Measurements from ENCODE around the gene ATP6V0B. TPM values are rescaled to one million over a fixed set of nuclear protein-coding genes. Genes with fewer than 3 reads are reported as not detected.

The ATP6V0B gene
- total and polyA plus RNA-seq, 2 of the 13 experiments (the other 11 are each of a cell fraction or from before 2014, with no cell fraction given): 157 to 161 TPM

DNA sequence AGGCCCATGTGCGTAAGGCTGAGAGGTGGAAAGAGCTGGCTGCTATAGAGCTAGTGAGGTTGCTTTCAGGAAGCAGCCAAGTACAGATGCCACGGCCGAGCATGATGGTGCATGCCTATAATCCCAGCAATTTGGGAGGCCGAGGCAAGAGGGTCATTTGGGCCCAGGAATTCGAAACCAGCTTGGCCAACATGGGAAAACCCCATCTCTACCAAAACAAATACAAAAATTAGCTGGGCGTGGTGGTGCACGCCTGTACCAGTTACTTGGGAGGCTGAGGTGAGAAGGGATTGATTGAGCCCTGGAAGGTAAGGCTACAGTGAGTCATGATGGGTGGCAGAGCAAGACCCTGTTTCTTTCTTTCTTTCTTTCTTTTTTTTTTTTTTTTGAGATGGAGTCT lies 19.3 kb downstream of the ATP6V0B start:
- POLR2A ChIA-PET: interaction anchor here (0.7 to 1.1 kb wide), 2 partner anchors 16 to 30 kb away, joined by 3 read pairs; no protein-coding TSS in a partner anchor

More for the DNA sequence above, 19.3 kb downstream of the ATP6V0B start:
- Histone ChIP-seq H3K79me2 (ENCODE audit: insufficient read depth, low read length) (no peaks in the 10 kb centered on the region), H3K9me3 (ENCODE audit: low read length) (no peaks in the 10 kb centered on the region), H3K4me2 (ENCODE audit: low read depth, low read length) (no peak overlapping the region), H3K9ac (ENCODE audit: insufficient read depth, low read depth, low read length) (no peak overlapping the region), H4K20me1 (ENCODE audit: insufficient read depth, low read length) (no peaks in the 10 kb centered on the region), H2AFZ (ENCODE audit: low read length) (no peak overlapping the region), H3K36me3 (replicated peaks in 1 of 2; ENCODE audit: control insufficient read depth in 1 of 2, insufficient read depth in 2 of 2, low read length in 2 of 2) (no peaks in the 10 kb centered on the region), H3K27me3 (ENCODE audit: control insufficient read depth in 1 of 2, insufficient read depth in 2 of 2, low read length in 2 of 2) (no peaks in the 10 kb centered on the region), H3K4me3 (replicated peaks in 1 of 3; ENCODE audit: insufficient read depth in 1 of 3, low read depth in 2 of 3, low read length in 3 of 3) (no peak overlapping the region), H3K27ac (ENCODE audit: extremely low read length, insufficient read depth, low read length) (no peak overlapping the region), H3K4me1 (ENCODE audit: insufficient read depth, low read length) (peaks cover 54% of the 10 kb centered on the region)
- intact Hi-C loops (cut with micrococcal nuclease; ENCODE audit: unreplicated experiment): loop anchor here (2.0 kb wide), 1 partner anchor 43 kb away; no protein-coding TSS in a partner anchor
- in situ Hi-C loops (cut with HindIII; ENCODE audit: extremely low pct_ligation_motif_present, low pct_unique_long_range_greater_than_20kb): no loop called here
- CTCF ChIA-PET (ENCODE audit: low intra/inter-chr PET ratio, low total read pairs): interaction anchor here (1.5 kb wide), 1 partner anchor 54 kb away, joined by 6 read pairs; no protein-coding TSS in a partner anchor
- TF ChIP-seq, protein P1, sequence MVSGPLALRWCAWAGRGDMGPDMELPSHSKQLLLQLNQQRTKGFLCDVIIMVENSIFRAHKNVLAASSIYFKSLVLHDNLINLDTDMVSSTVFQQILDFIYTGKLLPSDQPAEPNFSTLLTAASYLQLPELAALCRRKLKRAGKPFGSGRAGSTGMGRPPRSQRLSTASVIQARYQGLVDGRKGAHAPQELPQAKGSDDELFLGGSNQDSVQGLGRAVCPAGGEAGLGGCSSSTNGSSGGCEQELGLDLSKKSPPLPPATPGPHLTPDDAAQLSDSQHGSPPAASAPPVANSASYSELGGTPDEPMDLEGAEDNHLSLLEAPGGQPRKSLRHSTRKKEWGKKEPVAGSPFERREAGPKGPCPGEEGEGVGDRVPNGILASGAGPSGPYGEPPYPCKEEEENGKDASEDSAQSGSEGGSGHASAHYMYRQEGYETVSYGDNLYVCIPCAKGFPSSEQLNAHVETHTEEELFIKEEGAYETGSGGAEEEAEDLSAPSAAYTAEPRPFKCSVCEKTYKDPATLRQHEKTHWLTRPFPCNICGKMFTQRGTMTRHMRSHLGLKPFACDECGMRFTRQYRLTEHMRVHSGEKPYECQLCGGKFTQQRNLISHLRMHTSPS (CRISPR knock-in tag; IDR thresholded peaks at IDR 0.05; ENCODE audit: low read depth): no peak
- TF ChIP-seq NONO (IDR thresholded peaks at IDR 0.05): no peak
- TF ChIP-seq NONO (CRISPR knock-in tag; conservative IDR thresholded peaks at IDR 0.05): no peak
- TF ChIP-seq, protein P2, sequence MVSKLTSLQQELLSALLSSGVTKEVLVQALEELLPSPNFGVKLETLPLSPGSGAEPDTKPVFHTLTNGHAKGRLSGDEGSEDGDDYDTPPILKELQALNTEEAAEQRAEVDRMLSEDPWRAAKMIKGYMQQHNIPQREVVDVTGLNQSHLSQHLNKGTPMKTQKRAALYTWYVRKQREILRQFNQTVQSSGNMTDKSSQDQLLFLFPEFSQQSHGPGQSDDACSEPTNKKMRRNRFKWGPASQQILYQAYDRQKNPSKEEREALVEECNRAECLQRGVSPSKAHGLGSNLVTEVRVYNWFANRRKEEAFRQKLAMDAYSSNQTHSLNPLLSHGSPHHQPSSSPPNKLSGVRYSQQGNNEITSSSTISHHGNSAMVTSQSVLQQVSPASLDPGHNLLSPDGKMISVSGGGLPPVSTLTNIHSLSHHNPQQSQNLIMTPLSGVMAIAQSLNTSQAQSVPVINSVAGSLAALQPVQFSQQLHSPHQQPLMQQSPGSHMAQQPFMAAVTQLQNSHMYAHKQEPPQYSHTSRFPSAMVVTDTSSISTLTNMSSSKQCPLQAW (CRISPR knock-in tag; IDR thresholded peaks at IDR 0.05): no peak
- no peak for TF ChIP-seq RBFOX2 (IDR thresholded peaks at IDR 0.05; ENCODE audit: low read depth, low read length)
- TF ChIP-seq LCORL (IDR thresholded peaks at IDR 0.05): no peak
- TF ChIP-seq LCORL (CRISPR knock-in tag; IDR thresholded peaks at IDR 0.05): no peak
- TF ChIP-seq, protein P3, sequence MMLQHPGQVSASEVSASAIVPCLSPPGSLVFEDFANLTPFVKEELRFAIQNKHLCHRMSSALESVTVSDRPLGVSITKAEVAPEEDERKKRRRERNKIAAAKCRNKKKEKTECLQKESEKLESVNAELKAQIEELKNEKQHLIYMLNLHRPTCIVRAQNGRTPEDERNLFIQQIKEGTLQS (CRISPR knock-in tag; IDR thresholded peaks at IDR 0.05): no peak
- no peak for TF ChIP-seq ZNF75D (CRISPR knock-in tag; IDR thresholded peaks at IDR 0.05; ENCODE audit: borderline replicate concordance)
- no peak for TF ChIP-seq DMTF1 (CRISPR knock-in tag; IDR thresholded peaks at IDR 0.05)
- no peak for TF ChIP-seq SAP130 (CRISPR knock-in tag; IDR thresholded peaks at IDR 0.05; ENCODE audit: low read depth)
- TSS peak; percentile 19 for BruUV-seq (replicated peaks)
- WGBS (ENCODE audit: low lambda C conversion rate): 85% methylated on average over 6 of the region's 7 CpGs
- ATAC-seq (no peak), DNase-seq (ENCODE audit: low spot score) (no peak), FAIRE-seq (no peak)

All from HepG2 (cell line).